Measurements from ENCODE around the gene ACYP1.

ACYP1 gene

DNA sequence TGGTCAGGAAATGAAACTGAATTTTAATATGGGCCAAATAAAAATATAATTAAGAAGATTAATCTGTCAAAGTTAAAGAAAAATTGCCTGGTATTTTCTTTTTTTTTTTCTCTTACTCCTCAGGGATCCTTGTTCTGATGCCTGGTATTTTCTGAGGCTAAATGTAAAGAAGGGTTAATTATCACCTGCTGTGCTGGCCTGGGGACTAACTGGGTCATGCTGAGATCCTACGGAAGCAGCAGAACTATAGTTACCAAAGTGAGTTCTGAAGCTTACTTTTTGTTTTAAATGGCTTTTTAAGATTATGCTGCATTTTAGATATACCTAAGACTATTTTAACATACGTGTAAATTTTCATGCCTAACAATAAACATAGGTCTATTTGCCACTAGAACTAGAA is 28.9 kb upstream of the ACYP1 start:
- Histone ChIP-seq H3K36me3 (ENCODE audit: insufficient read depth, low read length) (peaks cover 42% of the 10 kb centered on the region; the same call in 1 of the 2 replicates), H2AFZ (ENCODE audit: low read length) (no peak overlapping the region), H3K4me1 (ENCODE audit: insufficient read depth, low read length, poor library complexity, severe bottlenecking) (no peaks in the 10 kb centered on the region), H3K9ac (ENCODE audit: low read depth, low read length, poor library complexity, severe bottlenecking) (no peak overlapping the region), H3F3A (ENCODE audit: low read depth) (no peaks in the 10 kb centered on the region), H3K27me3 (ENCODE audit: insufficient read depth, low read length, poor library complexity, severe bottlenecking) (no peaks in the 10 kb centered on the region), H3K4me3 (ENCODE audit: low read length, poor library complexity, severe bottlenecking) (no peak overlapping the region), H3K79me2 (ENCODE audit: insufficient read depth, low read length) (no peaks in the 10 kb centered on the region), H4K20me1 (ENCODE audit: insufficient read depth, low read length, poor library complexity, severe bottlenecking) (no peaks in the 10 kb centered on the region), H3K9me2 (replicated peaks; ENCODE audit: low read depth, low read length) (no peaks in the 10 kb centered on the region), H3K4me2 (ENCODE audit: low read depth, low read length, poor library complexity, severe bottlenecking) (no peak overlapping the region), H3K9me3 (ENCODE audit: insufficient read depth, low read depth, low read length) (no peaks in the 10 kb centered on the region)
- TF ChIP-seq CTCF (conservative IDR thresholded peaks at IDR 0.05; ENCODE audit: low read length) = no peak
- TF ChIP-seq EZH2phosphoT487 (IDR thresholded peaks at IDR 0.05; ENCODE audit: borderline replicate concordance) = no peak

GRCh38 chr14:75091251-75091650 is 27.4 kb upstream of the ACYP1 start:
- Histone ChIP-seq H2AFZ (ENCODE audit: low read length) (no peak overlapping the region), H4K20me1 (ENCODE audit: insufficient read depth, low read length, poor library complexity, severe bottlenecking) (no peaks in the 10 kb centered on the region), H3K9me3 (ENCODE audit: insufficient read depth, low read depth, low read length) (no peaks in the 10 kb centered on the region), H3K9ac (ENCODE audit: low read depth, low read length, poor library complexity, severe bottlenecking) (no peak overlapping the region), H3K4me2 (ENCODE audit: low read depth, low read length, poor library complexity, severe bottlenecking) (no peak overlapping the region), H3K4me3 (ENCODE audit: low read length, poor library complexity, severe bottlenecking) (no peak overlapping the region), H3F3A (ENCODE audit: low read depth) (no peaks in the 10 kb centered on the region), H3K79me2 (ENCODE audit: insufficient read depth, low read length) (no peaks in the 10 kb centered on the region), H3K9me2 (replicated peaks; ENCODE audit: low read depth, low read length) (no peaks in the 10 kb centered on the region), H3K36me3 (ENCODE audit: insufficient read depth, low read length) (peaks cover 47% of the 10 kb centered on the region; the same call in 1 of the 2 replicates), H3K27me3 (ENCODE audit: insufficient read depth, low read length, poor library complexity, severe bottlenecking) (no peaks in the 10 kb centered on the region), H3K4me1 (ENCODE audit: insufficient read depth, low read length, poor library complexity, severe bottlenecking) (no peaks in the 10 kb centered on the region)
- TF ChIP-seq CTCF (conservative IDR thresholded peaks at IDR 0.05; ENCODE audit: low read length) (no peak), EZH2phosphoT487 (IDR thresholded peaks at IDR 0.05; ENCODE audit: borderline replicate concordance) (no peak)

DNA sequence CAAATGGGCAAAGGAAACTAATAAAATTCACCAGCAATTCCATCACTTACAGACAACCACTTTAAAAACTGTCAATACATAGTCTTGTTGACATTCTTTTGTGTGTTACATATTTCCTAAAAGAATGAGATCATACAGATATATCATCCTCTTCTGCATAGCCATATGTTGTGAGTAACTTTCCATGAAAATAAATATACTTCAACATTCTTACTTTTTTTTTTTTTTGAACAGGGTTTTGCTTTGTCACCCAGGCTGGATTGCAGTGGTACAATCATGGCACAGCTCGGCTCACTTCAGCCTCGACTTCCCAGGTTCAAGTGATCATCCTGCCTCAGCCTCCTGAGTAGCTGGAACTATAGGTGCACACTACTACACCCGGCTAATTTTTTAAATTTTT is 26.5 kb upstream of the ACYP1 start:
- H3K36me3 ChIP-seq (ENCODE audit: insufficient read depth, low read length) = peaks cover 41% of the 10 kb centered on the region; the same call in 1 of the 2 replicates
- no peak for TF ChIP-seq CTCF (conservative IDR thresholded peaks at IDR 0.05; ENCODE audit: low read length)
- TF ChIP-seq EZH2phosphoT487 (IDR thresholded peaks at IDR 0.05; ENCODE audit: borderline replicate concordance) = no peak
- H3K9me2 ChIP-seq (replicated peaks; ENCODE audit: low read depth, low read length) = no peaks in the 10 kb centered on the region
- no peak overlapping the region for H3K4me3 ChIP-seq (ENCODE audit: low read length, poor library complexity, severe bottlenecking)
- H4K20me1 ChIP-seq (ENCODE audit: insufficient read depth, low read length, poor library complexity, severe bottlenecking) = no peaks in the 10 kb centered on the region
- H3F3A ChIP-seq (ENCODE audit: low read depth) = no peaks in the 10 kb centered on the region
- no peaks in the 10 kb centered on the region for H3K4me1 ChIP-seq (ENCODE audit: insufficient read depth, low read length, poor library complexity, severe bottlenecking)
- no peaks in the 10 kb centered on the region for H3K27me3 ChIP-seq (ENCODE audit: insufficient read depth, low read length, poor library complexity, severe bottlenecking)
- no peaks in the 10 kb centered on the region for H3K79me2 ChIP-seq (ENCODE audit: insufficient read depth, low read length)
- no peaks in the 10 kb centered on the region for H3K9me3 ChIP-seq (ENCODE audit: insufficient read depth, low read depth, low read length)
- no peak overlapping the region for H3K4me2 ChIP-seq (ENCODE audit: low read depth, low read length, poor library complexity, severe bottlenecking)
- no peak overlapping the region for H3K9ac ChIP-seq (ENCODE audit: low read depth, low read length, poor library complexity, severe bottlenecking)
- no peak overlapping the region for H2AFZ ChIP-seq (ENCODE audit: low read length)

Measured in Loucy (cell line).